ENCODE measurements around the gene CDH5. TPM values are rescaled to one million over a fixed set of nuclear protein-coding genes. Genes with fewer than 3 reads are reported as not detected.

The CDH5 gene
- total and polyA plus RNA-seq, 2 experiments from 2014 or later, result not detected

GRCh38 chr16:66408163-66409048 is 41.9 kb downstream of the CDH5 start:
- no peak for TF ChIP-seq EZH2phosphoT487 (IDR thresholded peaks at IDR 0.05; ENCODE audit: insufficient read depth, low read depth)
- TF ChIP-seq EZH2 (IDR thresholded peaks at IDR 0.05; ENCODE audit: insufficient read depth, poor library complexity, severe bottlenecking), result no peak
- H3K27ac ChIP-seq, result peak overlapping the region; percentile 68
- peak; percentile 92 for DNase-seq
- H3K9me3 ChIP-seq (ENCODE audit: low read depth), result no peaks in the 10 kb centered on the region
- H3K4me1 ChIP-seq (ENCODE audit: insufficient read depth), result peaks cover 20% of the 10 kb centered on the region
- H3K27me3 ChIP-seq (replicated peaks; ENCODE audit: insufficient read depth), result peaks cover 10% of the 10 kb centered on the region
- H3K4me3 ChIP-seq, result peak overlapping the region; percentile 42
- no peaks in the 10 kb centered on the region for H3K36me3 ChIP-seq (ENCODE audit: low read depth)
- H2AFZ ChIP-seq, result peak overlapping the region; percentile 62
- H3K4me2 ChIP-seq (ENCODE audit: unreplicated experiment), result peak overlapping the region; percentile 79
- no peaks in the 10 kb centered on the region for H4K20me1 ChIP-seq (ENCODE audit: insufficient read depth)
- peaks cover 22% of the 10 kb centered on the region for H3F3A ChIP-seq (ENCODE audit: insufficient read depth)
- H3K79me2 ChIP-seq (ENCODE audit: insufficient read depth), result no peaks in the 10 kb centered on the region
- in situ Hi-C loops (cut with MboI), result loop anchor here (10.0 to 25.0 kb wide), 2 partner anchors 76 to 454 kb away; no protein-coding TSS in a partner anchor
- H3K9me2 ChIP-seq (ENCODE audit: insufficient read depth), result no peaks in the 10 kb centered on the region
- H3K9ac ChIP-seq, result peak overlapping the region; percentile 41
- WGBS, 2 experiments (ENCODE audit: low coverage in 1 of 2, low lambda C conversion rate in 2 of 2, missing lambda C conversion rate in 2 of 2), result 50 to 54% methylated on average over 5 of the region's 5 CpGs

- no peak for TF ChIP-seq EZH2phosphoT487 (IDR thresholded peaks at IDR 0.05; ENCODE audit: insufficient read depth, low read depth)
- TF ChIP-seq EZH2 (IDR thresholded peaks at IDR 0.05; ENCODE audit: insufficient read depth, poor library complexity, severe bottlenecking), result no peak
- Histone ChIP-seq H3K36me3 (ENCODE audit: low read depth) (no peaks in the 10 kb centered on the region), H3K27me3 (replicated peaks; ENCODE audit: insufficient read depth) (peaks cover 10% of the 10 kb centered on the region), H4K20me1 (ENCODE audit: insufficient read depth) (no peaks in the 10 kb centered on the region), H3K79me2 (ENCODE audit: insufficient read depth) (no peaks in the 10 kb centered on the region), H3K9me2 (ENCODE audit: insufficient read depth) (no peaks in the 10 kb centered on the region), H2AFZ (no peak overlapping the region), H3K9me3 (ENCODE audit: low read depth) (no peaks in the 10 kb centered on the region), H3K4me1 (ENCODE audit: insufficient read depth) (peaks cover 20% of the 10 kb centered on the region), H3K4me3 (peak overlapping the region; percentile 42), H3K27ac (peak overlapping the region; percentile 68), H3K9ac (no peak overlapping the region), H3K4me2 (ENCODE audit: unreplicated experiment) (peak overlapping the region; percentile 79), H3F3A (ENCODE audit: insufficient read depth) (peaks cover 22% of the 10 kb centered on the region)
- WGBS, 2 experiments (ENCODE audit: low coverage in 1 of 2, low lambda C conversion rate in 2 of 2, missing lambda C conversion rate in 2 of 2), result 31 to 33% methylated on average over 5 of the region's 5 CpGs
- peak; percentile 63 for DNase-seq
- in situ Hi-C loops (cut with MboI), result loop anchor here (10.0 to 25.0 kb wide), 2 partner anchors 76 to 453 kb away; no protein-coding TSS in a partner anchor
These were observed 42.7 kb downstream of the CDH5 start for GRCh38 chr16:66409156-66409555.

DNA sequence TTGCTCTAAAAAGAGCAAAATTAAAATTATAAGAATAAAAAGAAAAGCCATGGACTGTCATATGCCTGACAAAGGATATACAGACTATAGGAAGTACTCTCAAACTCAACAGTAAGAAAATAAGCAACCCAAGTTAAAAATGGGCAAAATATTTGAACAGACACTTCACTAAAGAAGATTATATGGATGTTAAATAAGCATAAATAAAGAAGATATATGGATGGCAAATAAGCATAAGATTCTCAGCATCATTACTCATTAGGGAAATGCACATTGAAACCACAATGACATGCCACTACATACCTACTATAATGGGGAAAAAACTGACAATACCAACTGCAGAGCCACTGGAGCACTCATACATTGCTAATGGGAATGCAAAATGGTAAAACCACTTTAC is 45.7 kb downstream of the CDH5 start:
- Histone ChIP-seq H3K36me3 (ENCODE audit: low read depth) (no peaks in the 10 kb centered on the region), H3K9me2 (ENCODE audit: insufficient read depth) (no peaks in the 10 kb centered on the region), H3K27ac (no peak overlapping the region), H3K4me1 (ENCODE audit: insufficient read depth) (peaks cover 39% of the 10 kb centered on the region), H4K20me1 (ENCODE audit: insufficient read depth) (no peaks in the 10 kb centered on the region), H3K4me2 (ENCODE audit: unreplicated experiment) (no peak overlapping the region), H3K9me3 (ENCODE audit: low read depth) (no peaks in the 10 kb centered on the region), H3F3A (ENCODE audit: insufficient read depth) (peaks cover 51% of the 10 kb centered on the region), H2AFZ (no peak overlapping the region), H3K9ac (no peak overlapping the region), H3K27me3 (replicated peaks; ENCODE audit: insufficient read depth) (no peaks in the 10 kb centered on the region), H3K4me3 (no peak overlapping the region), H3K79me2 (ENCODE audit: insufficient read depth) (no peaks in the 10 kb centered on the region)
- in situ Hi-C loops (cut with MboI), result loop anchor here (25.0 kb wide), 1 partner anchor 450 kb away; no protein-coding TSS in a partner anchor
- DNase-seq, result no peak
- TF ChIP-seq EZH2phosphoT487 (IDR thresholded peaks at IDR 0.05; ENCODE audit: insufficient read depth, low read depth) (no peak), EZH2 (IDR thresholded peaks at IDR 0.05; ENCODE audit: insufficient read depth, poor library complexity, severe bottlenecking) (no peak)

- H3K4me3 ChIP-seq, result no peak overlapping the region
- peaks cover 39% of the 10 kb centered on the region for H3F3A ChIP-seq (ENCODE audit: insufficient read depth)
- no peaks in the 10 kb centered on the region for H3K9me3 ChIP-seq (ENCODE audit: low read depth)
- H3K4me1 ChIP-seq (ENCODE audit: insufficient read depth), result peaks cover 30% of the 10 kb centered on the region
- no peaks in the 10 kb centered on the region for H3K79me2 ChIP-seq (ENCODE audit: insufficient read depth)
- in situ Hi-C loops (cut with MboI), result loop anchor here (25.0 kb wide), 1 partner anchor 447 kb away; no protein-coding TSS in a partner anchor
- H3K27ac ChIP-seq, result 0 out of 2 replicates have a peak overlapping the region, but pooled peaks have one; percentile 9
- WGBS, 2 experiments (ENCODE audit: low coverage in 1 of 2, low lambda C conversion rate in 2 of 2, missing lambda C conversion rate in 2 of 2), result 0% methylated on average over 1 of the region's 1 CpG
- no peak overlapping the region for H3K9ac ChIP-seq
- peak; percentile 80 for DNase-seq
- no peaks in the 10 kb centered on the region for H3K27me3 ChIP-seq (replicated peaks; ENCODE audit: insufficient read depth)
- H2AFZ ChIP-seq, result no peak overlapping the region
- peak overlapping the region; percentile 43 for H3K4me2 ChIP-seq (ENCODE audit: unreplicated experiment)
- TF ChIP-seq EZH2 (IDR thresholded peaks at IDR 0.05; ENCODE audit: insufficient read depth, poor library complexity, severe bottlenecking), result no peak
- no peak for TF ChIP-seq EZH2phosphoT487 (IDR thresholded peaks at IDR 0.05; ENCODE audit: insufficient read depth, low read depth)
- no peaks in the 10 kb centered on the region for H4K20me1 ChIP-seq (ENCODE audit: insufficient read depth)
- H3K36me3 ChIP-seq (ENCODE audit: low read depth), result no peaks in the 10 kb centered on the region
- H3K9me2 ChIP-seq (ENCODE audit: insufficient read depth), result no peaks in the 10 kb centered on the region
These were observed 48.4 kb downstream of the CDH5 start for GRCh38 chr16:66414891-66415290.
